ENCODE results near the gene ATXN1.

Gene ATXN1

DNA sequence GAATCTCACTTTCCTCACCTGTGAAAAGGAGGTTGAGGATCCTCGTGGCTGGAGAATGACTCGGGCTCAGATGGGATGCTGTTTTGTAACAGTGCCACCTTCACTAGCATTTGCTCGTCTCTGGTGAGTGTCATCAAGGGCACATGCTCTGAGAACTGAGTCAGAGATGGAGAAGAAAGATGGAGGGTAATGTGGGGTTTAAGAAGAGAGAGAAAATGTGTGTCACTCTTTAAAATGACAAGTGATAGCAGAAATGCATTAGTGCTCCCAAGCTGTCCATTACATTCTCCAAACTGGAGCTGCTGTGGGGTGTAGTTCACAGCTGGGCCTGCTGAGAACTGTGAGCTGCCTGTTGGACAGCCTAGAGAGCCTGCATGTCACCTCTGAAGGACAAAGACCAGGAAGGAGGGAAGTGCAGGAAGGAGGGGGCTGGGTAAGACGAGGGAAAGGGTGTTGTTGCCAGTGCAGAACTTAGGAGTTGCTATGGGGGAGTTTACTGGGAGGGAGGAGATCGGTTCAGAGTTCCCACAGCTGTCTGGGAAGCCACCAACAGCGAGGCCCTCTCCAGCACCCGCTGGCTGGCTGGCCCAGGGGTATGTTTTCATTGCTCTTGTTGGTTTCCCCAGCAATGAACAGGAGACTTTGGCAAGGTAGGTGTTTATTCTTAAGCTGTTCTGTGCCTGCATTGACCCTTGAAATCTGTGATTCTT lies 503.1 kb downstream of the ATXN1 start:
- no peak for DNase-seq (ENCODE audit: low read depth)
- no peak overlapping the region for H3K4me3 ChIP-seq (ENCODE audit: low read depth, low read length)
- TF ChIP-seq, protein P1, sequence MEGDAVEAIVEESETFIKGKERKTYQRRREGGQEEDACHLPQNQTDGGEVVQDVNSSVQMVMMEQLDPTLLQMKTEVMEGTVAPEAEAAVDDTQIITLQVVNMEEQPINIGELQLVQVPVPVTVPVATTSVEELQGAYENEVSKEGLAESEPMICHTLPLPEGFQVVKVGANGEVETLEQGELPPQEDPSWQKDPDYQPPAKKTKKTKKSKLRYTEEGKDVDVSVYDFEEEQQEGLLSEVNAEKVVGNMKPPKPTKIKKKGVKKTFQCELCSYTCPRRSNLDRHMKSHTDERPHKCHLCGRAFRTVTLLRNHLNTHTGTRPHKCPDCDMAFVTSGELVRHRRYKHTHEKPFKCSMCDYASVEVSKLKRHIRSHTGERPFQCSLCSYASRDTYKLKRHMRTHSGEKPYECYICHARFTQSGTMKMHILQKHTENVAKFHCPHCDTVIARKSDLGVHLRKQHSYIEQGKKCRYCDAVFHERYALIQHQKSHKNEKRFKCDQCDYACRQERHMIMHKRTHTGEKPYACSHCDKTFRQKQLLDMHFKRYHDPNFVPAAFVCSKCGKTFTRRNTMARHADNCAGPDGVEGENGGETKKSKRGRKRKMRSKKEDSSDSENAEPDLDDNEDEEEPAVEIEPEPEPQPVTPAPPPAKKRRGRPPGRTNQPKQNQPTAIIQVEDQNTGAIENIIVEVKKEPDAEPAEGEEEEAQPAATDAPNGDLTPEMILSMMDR (IDR thresholded peaks at IDR 0.05; ENCODE audit: low read depth, low read length, missing control alignments): no peak

DNA sequence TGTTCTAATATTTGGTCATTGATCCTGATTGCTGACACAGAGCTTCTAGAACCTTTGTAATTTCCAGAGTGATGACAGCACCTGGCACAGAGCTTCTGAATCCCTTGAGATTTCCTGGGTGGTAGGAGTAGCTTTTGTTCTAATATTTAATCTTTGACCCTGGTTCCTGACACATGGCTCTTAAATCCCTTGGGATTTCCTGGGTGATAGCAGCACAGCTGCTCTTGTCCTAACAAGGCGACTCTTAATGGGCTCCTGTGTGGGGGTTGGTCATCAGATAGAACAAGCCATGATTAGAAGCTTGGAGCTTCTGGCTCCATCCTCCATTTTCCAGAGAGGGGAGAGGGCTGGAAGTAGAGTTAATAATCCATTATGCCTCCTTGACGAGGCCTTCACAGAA lies 504.5 kb downstream of the ATXN1 start:
- TF ChIP-seq, protein P1 (IDR thresholded peaks at IDR 0.05; ENCODE audit: low read depth, low read length, missing control alignments): no peak
- DNase-seq (ENCODE audit: low read depth): no peak
- H3K4me3 ChIP-seq (ENCODE audit: low read depth, low read length): no peak overlapping the region

DNA sequence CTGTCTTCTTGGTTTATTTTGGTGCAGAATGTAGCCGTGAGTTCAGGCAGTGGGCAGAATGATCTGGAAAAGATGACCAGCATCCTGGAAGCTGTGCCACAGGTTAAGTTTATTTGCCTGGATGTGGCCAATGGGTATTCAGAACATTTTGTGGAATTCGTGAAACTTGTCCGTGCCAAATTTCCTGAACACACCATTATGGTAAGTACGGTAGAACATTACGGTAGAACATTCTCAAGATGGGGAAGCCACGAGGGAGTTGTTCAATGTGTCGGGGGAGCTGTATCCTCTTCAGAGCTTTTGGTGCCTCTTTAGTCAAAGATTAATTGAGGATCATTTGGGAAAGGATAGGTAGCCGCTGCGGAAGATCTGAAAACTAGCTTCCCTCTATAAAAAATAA lies 506.7 kb downstream of the ATXN1 start:
- DNase-seq (ENCODE audit: low read depth): no peak
- TF ChIP-seq, protein P1 (IDR thresholded peaks at IDR 0.05; ENCODE audit: low read depth, low read length, missing control alignments): no peak
- no peak overlapping the region for H3K4me3 ChIP-seq (ENCODE audit: low read depth, low read length)

DNA sequence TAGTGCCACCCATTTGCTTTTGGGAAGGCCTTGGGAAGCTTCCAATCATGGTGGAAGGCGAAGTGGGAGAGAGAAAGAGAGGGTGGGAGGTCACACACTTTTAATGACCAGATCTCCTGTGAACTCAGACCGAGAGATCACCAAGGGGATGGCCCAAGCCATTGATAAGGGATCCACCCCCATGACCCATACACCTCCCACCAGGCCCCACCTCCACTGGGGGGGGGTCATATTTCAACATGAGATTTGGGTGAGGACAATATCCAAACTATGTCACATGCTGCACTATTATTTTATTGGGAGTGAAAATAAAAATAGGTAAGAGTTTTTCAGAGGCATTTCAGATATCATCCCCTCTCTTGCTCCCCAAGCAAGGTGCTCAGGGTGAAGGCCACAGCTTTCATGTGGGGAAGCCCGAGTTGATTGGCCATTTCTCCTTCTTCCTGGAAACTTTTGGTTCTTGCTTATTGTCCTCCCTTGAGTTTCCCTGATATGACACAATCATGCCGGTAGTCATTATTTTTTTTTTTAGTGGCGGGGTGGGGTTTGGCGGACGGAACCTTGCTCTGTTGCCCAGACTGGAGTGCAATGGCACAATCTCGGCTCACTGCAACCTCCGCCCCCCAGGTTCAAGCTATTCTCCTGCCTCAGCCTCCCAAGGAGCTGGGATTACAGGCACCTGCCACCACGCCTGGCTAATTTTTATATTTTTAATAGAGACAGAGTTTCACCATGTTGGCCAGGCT lies 507.7 kb downstream of the ATXN1 start:
- TF ChIP-seq, protein P1 (IDR thresholded peaks at IDR 0.05; ENCODE audit: low read depth, low read length, missing control alignments): no peak
- DNase-seq (ENCODE audit: low read depth): no peak
- H3K4me3 ChIP-seq (ENCODE audit: low read depth, low read length): no peak overlapping the region

DNA sequence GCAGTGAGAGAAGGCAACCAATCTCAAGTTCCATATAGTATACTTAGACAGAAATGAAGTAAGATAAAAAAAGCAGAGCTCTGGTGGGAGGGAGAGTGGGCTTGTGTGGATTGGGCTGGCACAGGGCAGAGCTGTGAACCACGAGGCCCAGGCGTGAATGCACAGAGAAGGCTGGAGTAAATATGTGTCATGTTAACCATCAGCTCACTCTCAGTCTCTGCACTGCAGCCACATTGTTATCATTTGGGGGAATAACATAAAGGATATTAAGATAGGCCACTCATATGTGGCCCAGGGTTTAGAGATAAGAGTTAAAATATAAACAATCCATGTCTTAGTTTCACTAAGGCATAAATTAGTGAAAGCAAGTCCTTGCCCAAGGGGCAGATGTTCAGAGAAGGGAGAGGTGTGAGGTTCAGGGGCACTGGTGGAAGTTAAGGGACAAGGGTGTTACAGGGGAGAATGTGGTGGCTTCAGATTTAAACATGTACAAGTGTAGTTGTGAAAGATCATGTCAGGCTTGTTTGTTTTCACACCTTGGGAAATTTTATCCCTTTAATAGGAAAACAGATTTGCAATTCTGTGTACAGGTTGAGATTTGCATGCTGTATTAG lies 508.5 kb downstream of the ATXN1 start:
- TF ChIP-seq, protein P1 (IDR thresholded peaks at IDR 0.05; ENCODE audit: low read depth, low read length, missing control alignments): no peak
- H3K4me3 ChIP-seq (ENCODE audit: low read depth, low read length): no peak overlapping the region
- DNase-seq (ENCODE audit: low read depth): no peak

DNA sequence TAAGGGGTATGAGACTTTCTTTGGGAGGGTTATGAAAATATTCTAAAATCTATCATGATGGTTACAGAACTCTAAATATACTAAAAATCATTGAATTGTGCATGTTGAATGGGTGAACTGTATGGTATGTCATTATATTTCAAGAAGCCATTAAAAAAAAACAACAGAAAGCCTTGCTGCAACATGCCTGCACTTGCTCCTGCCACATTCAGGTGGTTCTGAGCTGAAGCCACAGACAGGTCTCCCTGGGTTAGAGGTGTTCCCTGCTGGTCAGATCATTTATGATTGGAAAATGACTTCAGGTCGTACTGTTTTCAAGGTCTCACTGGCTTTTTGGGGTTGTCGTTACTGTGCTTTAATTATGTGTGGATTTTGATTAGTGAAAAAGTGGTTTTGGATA lies 509.6 kb downstream of the ATXN1 start:
- TF ChIP-seq, protein P1 (IDR thresholded peaks at IDR 0.05; ENCODE audit: low read depth, low read length, missing control alignments): no peak
- DNase-seq (ENCODE audit: low read depth): no peak
- H3K4me3 ChIP-seq (ENCODE audit: low read depth, low read length): no peak overlapping the region
